ENCODE data around the gene MAP3K6.
"Not testable (repeated sequence)": the region's sequence is repeated elsewhere in the genome, so short reads cannot be mapped to it uniquely, and the experiment has no call there.

MAP3K6 gene

DNA sequence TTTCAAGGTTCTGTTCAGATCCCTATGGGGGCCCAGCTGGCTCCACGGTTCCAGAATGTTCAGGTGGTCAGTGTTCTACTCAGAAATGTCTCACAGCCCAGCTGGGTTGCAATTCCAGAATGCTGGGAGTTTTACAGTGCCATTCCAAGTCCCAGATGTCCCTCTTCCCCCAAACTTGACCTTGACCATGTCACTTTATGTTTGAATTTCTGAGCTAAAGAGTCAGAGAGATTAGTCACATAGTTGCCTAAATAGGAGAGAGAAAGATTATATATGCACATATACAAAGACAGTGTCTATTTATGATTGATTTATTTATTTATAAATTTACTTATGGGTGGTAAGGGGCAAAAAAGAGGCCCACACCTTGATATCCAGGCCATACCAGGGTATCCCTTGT, 28.2 kb upstream of the MAP3K6 start:
- no peak for DNase-seq

DNA sequence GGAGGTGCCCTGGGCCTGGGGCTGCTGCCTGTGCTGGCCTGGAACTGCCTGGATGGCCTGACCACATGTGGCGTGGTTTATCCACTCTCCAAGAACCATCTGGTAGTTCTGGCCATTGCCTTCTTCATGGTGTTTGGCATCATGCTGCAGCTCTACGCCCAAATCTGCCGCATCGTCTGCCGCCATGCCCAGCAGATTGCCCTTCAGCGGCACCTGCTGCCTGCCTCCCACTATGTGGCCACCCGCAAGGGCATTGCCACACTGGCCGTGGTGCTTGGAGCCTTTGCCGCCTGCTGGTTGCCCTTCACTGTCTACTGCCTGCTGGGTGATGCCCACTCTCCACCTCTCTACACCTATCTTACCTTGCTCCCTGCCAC, 27.5 kb upstream of the MAP3K6 start:
- no peak for DNase-seq

DNA sequence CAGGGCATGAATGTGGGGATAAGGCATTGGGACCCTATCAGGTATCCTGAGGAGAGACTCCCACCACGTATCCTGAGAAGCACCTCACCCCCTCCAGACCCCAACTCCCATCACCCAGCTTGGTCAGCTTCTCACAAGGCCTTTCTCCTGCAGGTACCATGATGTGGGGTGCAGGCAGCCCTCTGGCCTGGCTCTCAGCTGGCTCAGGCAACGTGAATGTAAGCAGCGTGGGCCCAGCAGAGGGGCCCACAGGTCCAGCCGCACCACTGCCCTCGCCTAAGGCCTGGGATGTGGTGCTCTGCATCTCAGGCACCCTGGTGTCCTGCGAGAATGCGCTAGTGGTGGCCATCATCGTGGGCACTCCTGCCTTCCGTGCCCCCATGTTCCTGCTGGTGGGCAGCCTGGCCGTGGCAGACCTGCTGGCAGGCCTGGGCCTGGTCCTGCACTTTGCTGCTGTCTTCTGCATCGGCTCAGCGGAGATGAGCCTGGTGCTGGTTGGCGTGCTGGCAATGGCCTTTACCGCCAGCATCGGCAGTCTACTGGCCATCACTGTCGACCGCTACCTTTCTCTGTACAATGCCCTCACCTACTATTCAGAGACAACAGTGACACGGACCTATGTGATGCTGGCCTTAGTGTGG, 27.0 kb upstream of the MAP3K6 start:
- no peak for DNase-seq

DNA sequence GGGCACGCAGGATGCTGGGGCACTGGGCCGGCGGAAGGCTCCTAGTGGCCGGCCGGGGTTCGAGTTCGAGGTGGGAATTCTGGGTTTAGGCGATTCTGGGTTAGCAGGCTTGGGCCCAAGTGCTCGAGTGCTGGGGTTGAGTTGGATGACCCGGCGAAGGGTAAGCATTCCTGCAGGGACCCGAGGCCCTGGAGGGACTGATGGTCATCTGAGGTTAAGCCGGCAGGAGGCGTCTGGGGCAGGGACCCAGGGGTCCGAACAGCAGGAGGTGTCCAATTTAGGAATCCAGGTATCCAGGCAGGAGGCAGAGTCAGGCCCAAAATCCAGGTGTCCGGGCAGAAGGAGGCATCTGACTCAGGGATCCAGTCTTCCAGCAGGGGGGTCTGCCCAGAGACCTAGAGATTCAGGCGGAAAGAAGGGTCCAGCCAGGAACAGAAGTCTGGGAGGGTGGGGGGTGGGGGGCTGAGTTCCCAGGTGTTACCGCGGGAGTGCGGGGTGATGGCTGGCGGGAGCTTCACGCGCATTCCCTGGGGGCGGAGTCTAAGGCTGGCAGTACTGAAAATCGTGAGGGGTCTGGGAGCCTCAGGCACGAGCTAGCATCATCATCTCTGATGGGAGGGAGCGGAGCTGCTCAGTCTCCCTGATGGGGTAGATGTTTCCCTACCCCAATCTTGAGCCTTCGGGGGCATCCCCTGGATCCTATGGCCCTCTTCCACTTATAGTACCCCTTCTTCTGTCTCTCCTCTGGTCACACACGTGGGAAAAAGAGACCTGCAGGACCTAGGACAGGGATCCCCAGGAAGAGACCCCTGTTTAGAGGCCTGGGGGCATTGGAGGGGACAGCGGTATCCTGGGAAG, 26.2 kb upstream of the MAP3K6 start:
- DNase-seq: no peak

DNA sequence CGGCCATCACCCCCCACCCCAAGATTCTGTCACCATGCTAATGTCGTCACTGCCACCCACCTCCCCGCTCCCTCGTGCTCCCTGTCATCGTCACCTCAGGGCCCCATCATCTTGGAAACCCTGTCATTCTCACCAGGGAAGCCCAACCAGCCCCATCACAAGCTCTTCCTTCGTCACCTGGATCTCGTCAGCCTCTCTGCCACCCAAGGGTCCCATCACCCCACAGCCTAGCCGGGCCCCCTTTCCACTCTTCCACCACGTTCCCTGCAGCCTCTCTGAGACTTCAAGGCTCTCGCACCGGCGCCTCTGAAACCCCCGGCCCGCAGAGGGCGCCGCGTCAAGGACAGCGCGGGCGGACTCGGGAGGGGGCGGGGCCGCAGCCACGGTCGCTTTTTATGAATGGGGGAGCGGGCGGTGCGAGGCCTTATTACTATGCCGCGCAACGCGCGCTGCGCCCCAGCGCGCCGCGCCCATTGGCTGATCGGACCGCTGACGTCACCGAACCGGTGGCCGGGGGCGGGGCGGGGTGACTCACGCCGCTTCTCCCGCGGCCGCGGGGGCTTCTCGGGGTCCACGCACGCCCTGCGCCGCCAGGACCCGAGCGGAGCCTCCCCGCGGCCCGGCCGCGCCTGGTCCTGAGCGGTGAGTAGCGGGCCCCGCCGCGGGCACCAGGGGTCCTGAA, 25.5 kb upstream of the MAP3K6 start, which contains the start of gene GPR3:
GPR3 (plus strand) TSS at position 527 of the 682 bp plus-strand sequence. CDS start 1,177 bp downstream, outside the sequence.
- peak; percentile 93 for DNase-seq

DNA sequence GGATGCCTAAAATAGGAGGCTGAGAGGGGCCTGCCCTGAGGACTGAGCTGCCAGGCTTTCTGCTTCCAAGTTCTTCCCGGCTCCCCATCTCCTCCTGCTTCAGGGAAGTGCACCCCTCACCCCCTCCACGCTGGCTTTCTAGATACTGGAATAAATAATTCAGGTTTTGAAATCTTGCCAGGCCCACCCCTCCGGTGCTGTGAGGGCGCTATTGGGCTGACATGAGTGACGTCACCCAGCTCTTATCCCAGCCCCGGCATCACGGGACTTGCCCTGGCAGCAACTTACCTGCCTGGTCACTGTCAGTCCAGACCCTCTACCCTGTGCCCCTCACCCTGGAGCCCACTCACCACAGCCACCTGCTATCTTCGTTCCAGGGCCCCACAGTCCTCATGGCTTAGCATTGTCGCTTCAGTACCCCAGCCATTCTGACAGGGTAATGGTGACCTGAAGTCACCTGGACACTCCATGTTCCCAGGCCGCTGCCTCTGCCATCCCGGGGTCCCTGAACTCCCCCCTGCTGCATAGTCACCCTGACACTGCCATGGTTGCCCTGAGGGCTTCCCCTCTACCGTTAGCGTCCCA, 24.8 kb upstream of the MAP3K6 start:
- DNase-seq: no peak

DNA sequence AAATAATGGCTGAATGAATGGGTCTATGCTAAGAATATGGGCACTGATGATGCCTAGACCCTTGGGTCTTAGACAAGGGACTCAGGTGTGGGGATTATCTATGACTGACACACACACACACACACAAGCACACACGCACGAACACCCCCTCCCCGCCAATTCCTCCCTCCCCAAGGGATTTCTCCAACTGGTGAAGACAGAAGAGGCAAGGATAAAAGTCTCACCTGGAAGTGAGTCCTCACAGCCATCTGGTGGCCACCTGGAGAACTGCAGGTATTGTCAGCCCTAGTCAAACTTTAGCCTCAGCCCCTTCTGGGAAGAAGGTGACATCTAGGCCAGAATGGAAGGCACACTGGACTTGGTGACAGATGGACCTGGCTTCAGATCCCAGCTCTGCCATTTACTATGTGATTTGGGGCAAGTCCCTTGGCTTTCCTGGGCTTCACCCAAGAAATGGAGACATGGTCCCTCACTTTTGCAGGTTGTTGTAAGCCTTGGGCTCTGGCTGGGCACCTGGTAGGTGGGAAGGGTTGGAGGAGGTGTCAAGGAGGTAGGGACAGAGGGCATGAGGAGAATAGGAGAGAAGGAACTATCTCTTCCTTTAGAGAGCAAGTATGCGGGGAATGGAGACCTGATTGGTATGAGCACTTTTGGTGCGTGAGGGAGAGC, 21.7 kb upstream of the MAP3K6 start:
- DNase-seq: peak; percentile 78

DNA sequence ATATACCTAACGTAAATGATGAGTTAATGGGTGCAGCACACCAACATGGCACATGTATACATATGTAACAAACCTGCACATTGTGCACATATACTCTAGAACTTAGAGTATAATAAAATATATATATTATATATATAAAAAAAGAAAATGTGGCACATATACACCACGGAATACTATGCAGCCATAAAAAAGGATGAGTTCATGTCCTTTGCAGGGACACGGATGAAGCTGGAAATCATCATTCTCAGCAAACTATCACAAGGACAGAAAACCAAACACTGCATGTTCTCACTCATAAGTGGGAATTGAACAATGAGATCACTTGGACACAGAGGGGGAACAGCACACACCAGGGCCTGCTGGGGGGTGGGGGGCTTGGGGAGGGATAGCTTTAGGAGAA, 18.0 kb upstream of the MAP3K6 start:
- not testable (repeated sequence) for DNase-seq

DNA sequence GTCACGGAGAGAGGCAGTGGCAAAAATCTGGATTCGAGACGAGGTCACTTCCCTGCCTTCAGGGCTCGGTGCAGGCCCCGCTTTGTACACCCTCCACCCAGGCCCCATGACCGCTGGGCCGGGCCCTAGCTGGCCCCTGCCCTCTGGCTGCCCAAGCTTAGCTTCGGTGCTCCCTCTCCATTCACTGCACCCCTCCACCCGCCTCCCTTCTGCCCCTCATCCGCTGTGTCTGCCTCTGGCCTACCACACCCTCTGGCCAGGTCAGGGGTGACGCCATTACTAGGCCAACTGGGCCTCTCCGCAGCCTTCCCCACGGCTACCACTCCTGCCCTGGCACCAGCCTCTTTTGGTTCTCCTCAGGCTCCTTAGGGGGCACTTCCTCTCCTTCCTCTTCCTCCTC, 16.9 kb upstream of the MAP3K6 start:
- DNase-seq: no peak

DNA sequence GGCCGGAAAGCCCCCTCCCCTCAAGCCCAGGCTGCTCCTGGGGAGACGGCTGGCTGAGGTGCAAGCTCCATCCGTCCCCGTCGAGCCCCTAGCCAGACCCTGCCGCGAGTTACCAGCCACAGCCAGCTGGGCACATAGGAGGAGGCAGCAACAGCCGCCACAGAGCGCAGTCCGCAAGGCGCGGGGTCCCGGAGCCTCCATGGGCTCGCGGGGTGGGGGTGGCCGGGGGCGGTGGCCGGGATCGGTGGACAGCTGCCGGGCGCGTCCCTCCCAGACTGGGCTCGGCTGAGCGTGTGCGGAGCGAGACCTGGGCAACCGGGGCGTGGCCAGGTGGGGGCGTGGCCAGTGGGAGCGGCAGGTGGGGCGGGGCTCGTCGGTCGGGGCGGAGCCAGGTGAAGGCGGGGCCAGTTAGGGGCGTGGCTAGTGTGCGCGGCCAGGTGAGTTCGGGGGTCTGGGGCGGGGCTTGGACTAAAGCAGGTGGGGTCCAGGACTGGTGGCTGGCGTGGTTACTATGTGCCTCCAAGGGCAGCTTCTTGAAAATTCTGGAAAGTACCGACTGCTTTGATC, 16.4 kb upstream of the MAP3K6 start, which contains the start of gene CD164L2:
CD164L2 (minus strand) TSS at position 295 of the 567 bp plus-strand sequence; CDS start at position 201, 94 bp downstream.
- DNase-seq: peak; percentile 53

DNA sequence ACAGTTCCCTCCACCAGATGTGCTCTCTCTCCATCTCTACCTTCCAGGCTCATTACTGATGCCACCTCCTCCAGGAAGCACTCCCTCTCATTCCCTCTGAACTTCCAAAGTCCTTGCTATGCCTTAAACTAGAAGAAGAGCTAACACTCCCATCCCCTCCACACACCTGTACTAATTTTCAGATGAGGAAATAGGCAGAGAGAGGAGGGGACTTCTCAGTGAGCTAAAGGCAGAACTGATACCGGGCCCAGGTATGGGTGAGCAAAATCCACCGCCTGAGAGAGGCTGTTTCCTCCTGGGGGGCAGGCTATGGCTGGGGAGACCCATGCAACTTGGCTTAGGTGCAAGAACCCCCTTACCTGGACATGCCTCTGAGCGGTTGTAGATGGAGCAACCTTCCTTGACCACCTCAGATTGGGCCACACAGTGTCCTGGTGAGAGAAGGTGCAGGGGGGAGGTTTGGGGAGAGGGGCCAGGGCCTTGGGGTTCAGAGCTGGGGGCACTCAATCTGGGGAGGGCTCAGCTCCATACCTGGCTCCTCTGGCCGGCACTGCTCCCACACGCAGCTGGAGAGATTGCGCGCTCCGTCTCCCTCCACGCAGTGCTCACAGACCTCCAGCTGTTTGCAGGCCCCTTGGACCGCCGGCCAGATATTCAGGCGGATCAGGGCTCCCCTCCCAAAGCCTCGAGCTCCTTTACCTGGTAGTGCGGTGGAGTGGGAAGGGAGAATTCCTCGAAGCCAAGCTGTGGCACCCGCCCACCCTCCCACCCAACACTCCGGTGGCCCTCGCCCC, 15.4 kb upstream of the MAP3K6 start:
- DNase-seq: no peak

DNA sequence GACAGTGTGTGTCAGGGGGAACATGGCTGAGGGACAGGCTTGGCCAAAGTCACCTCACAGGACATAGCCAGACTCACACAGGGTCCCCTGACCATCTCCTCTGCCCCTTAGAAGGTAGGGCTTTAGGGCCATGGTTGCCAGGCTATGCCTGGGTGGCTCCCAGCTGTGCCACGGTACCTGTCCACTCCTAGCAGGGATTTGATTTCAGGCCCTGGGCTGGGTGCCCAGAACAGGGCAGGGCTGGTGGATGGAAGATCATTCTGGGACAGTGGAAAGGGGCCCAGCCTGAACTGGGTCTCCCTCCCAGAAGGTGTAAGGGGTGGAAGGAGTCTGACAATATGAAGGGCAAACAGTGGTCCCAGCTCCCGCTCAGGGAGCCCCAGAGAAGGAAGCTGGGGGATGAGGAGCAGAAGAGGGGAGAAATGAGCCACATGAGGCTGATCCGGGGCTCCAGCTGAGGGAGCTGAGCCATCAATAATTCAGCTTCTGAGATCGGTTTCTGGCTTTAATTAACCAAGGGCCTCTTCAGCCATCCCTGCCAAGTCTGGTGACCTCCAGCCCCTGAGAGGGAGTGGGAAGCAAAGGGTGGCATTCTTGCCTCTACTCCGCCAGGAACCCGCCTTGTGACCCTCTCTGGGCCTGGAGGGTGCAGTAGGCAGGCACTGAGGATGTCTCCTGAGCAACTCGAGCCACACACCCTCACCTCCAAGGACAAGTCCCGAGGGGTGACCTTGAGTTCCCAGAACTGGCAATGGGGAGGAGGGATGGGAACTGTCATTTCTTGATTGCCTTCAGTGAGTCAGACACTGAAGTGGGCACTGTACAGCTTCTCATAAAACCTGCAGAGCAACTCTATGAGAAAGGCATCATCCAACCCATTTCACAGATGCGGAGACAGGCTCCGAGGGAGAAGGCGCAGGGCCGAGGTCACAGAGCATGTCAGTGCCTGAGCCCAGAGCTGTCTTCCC, 14.3 kb upstream of the MAP3K6 start:
- no peak for DNase-seq

DNA sequence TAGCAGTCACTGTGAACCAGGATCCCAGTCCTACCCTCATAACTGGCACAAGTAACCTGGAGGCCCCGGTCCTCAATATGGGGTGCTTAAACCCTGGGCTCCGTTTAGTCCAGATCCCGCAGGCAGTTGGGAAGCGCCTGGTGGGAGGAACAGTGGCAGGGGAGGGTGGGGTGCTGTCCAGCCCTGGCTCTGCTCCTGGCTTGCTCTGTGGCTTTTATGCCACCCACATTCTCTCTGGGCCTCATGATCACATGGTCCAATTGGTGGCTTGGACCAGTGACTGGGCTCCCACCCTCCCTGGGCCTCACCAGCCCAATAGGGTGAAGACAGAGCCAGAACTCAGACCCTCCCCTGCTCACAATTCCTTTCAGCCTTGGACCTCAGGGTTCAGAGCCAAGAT, 13.5 kb upstream of the MAP3K6 start:
- DNase-seq: no peak

DNA sequence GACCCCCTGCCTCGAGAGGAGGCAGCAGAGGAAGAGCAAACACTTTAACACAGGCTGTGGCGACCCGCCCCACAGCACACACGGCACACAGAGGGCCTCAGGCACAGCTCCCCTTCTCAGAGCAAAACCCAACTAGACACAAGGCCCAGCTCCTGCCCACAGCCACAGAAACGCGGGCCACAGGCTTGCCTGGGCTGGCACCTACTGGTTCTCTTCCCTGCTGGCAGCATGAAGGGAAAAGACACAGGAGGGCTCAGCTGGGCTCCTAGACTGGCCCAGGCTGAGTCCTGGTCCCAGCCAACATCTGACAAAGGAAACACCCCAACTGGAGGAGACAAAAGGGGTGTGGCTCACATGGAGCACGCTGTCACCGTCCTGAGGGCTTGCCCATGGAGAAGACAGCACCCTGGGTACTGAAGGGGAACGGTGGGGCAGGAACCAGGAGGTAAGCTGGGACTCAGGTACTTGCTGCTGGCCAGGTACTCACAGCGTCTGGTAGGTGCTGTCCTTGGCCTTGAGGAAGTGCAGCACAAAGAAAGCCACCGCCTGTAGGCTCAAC, 12.9 kb upstream of the MAP3K6 start:
- no peak for DNase-seq

DNA sequence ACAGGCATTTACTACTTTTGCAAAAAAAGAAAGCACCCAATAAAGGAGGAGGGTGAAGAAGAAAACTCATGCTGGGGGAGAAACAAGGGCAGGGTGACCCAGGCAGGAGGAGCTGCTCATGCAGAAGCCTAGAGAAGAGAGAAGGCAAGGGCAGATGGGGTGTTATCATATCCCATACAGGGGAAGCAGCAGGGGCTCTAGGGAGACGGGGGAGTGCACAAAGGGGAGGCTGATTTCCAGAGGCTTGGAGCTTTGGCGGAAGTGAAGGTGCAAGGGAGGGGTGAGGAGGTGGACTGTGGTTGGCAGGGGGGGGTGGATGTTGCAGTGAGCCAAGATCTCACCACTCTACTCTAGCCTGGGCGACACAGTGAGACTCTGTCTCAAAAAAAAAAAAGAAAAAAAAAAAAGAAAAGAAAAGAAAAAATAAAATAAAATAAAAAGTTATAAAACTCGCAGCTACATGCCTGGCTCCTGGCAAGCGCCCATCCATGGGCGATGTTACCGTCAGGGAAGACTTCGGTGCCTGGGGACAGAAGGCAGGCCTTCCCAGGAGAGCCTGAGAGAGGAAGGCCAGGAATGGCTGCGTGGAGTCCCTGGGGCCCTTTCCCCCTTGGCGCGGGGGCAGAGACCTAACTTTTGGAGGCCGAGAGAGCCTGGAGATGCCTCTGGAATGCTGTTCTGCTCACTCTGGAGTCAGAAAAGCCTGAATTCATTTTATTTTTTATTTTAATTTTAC, 11.2 kb upstream of the MAP3K6 start:
- no peak for DNase-seq

DNA sequence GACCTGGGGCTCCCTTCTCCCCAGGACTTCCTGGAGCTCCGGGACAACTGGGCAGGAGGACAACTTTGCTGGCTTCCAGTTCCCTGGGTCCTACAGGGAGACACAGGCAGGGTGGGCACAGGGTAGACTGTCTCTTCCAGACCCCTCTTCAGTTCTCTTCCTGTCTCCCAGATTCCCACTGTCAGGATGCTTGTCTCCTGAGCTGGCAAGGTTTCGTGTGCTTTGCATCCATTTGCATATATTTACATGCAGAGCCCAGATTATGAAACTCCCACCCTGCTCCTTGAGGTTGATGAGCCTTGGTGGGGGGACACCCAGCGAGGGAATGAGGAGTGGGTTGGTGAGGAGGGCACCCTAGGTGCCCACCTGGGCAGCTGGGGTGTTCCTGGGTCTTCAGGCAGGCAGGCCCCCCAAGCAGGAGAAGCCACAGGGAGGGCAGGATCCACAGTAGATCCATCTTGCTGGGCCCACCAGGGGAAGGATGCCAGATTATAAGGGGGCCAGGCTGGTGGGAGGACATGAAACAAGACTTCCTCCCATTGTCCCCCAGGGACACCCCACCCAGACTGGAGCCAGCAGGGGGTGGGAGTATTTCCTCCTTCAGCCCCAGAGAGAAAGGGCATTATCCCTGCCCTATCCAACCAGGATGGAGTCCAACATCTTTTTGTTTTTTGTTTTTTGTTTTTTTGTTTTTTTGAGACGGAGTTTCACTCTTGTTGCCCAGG, 7.8 kb upstream of the MAP3K6 start, which contains the start of gene FCN3:
FCN3 (minus strand) TSS at position 463 of the 725 bp plus-strand sequence; CDS start at position 457, 6 bp downstream.
- DNase-seq: no peak

DNA sequence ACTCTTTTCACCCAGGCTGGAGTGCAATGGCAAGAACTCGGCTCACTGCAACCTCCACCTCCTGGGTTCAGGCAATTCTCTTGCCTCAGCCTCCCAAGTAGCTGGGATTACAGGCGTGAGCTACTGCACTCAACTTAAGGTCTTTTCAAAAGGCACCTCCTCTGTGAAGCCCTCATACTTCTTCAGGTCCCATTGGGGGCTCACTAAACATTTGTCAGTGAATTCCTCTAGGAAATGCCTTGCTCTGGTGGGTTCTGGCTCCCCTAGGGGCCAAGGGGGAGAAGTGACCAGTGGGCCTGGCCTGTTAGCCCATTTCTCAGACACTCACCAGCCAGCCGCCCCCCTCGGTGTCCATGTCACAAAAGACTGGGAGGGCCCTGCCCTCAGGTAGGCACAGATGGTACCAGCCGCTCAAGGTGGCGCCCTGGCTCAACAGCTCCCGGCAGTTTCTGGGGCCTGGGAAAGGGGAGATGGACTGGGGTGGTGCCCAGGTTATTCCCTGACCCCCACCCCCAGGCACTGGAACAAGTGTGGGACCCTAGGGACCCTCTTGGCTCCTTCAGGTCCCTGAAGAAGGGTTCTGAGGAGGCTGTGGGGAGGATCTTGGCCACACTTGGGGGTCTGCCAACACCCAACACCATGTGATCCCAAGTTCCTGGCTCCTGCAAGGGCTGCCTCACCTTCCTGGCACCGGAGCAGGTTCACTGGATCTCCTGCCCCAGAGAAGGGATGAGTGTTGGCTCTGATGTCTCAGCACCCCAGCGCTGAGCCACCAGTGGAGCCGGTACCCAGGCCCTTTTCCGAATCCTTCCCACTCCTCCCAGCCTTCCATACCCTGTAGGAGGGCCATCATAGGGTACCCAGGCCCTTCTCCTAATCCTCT, 6.3 kb upstream of the MAP3K6 start:
- no peak for DNase-seq
